DMS114 treated with DMSO at 0.1 percent for 48 hours (cell line): ENCODE data around the gene KCNK5.

Experiments used
- DNase-seq: peaks from one replicate; lab custom pipeline; 2025; ENCODE audit not compliant: unreplicated experiment; lab: John Stamatoyannopoulos, UW

KCNK5 gene

DNA sequence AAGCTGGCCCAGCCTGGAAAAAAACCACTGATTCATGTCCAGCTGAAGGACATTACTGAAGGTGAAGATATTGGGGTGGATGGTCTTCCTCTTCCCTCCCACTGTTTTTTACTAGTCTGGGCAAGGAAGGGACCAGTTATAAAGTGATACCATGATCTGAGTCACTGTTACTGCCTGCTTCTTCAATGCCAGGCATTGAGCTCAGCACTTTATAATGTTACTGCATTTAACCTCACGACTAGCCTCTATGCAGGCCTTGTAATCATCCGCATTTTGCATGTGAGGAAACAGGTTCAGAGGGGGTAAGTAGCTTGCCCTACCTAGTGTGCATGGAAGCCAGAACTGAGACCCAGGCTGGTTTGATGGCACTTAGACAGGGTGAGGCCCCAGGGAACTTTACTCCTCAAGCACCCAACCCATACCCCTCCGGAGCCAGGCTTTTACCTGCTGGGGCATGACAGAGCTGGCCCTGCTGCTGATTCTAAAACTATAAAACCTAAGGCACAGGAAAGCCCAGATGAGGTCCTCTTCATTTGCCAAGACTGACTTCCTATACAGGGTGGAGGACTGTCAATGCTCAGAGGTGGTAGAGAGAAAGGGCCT is 11.0 kb upstream of the KCNK5 start:
- no peak for DNase-seq

DNA sequence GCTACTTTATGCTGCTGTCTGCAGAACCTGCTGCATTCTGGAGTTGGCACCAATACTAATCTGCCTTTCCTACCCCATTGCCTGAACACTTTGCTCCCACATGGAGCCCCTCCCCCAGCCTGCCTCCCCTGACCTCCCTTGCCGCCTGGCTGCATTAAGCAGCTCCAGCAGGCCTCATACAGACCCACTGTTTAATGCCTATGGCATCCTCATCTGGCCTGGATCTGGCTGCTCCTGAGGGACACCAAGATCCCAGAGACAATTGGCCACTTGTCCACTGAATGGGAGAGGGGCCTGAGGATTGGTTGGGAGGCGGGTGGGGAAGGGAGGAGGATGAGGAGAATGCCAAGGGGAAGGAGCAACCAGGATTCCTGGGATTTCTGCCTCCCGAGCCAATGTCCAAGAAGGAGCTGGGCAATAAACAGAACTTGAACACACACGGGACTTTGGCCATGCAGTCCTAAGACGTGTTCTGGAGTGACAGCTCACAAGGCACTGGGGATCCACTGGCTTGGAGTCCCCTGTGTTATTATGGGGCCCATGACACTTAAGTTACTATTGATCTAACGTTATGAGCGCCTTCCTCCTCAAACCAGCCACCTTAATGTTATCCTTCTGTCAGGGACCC is 10.4 kb upstream of the KCNK5 start:
- no peak for DNase-seq

DNA sequence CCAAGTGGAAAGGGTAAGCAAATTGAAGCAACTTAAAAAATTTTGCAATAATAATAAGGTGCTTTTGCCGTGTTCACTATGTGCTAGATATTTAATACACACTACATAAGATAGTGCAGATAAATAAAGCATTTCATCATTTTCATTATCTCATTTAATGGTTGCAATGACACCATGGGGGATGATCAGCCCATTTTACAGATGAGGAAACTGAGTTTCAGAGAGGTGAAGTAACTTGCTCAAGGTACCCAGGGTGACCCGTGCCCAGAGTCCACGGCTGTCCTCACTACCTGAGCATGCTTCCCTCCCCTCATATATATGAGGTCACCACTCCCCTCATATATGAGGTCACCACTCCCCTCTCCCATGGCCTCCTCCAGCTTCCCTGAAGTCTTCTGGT is 7.5 kb upstream of the KCNK5 start:
- DNase-seq = no peak

DNA sequence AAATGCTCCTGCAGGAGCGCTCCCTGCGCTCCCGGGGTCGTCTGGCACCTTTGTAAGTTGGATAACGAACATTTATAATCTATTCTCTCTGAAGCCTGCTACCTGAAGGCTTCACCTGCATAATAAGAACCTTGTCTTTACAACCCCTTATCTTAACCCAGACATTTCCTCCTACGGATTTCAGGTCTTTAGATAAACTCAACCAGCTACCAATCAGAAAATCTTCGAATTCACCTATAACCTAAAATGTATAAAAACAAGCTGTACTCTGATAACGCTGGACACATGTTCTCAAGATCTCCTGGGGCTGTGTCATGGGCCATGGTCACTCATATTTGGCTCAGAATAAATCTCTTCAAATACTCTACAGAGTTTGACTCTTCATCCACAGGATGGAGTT is 4.1 kb upstream of the KCNK5 start:
- DNase-seq = no peak

DNA sequence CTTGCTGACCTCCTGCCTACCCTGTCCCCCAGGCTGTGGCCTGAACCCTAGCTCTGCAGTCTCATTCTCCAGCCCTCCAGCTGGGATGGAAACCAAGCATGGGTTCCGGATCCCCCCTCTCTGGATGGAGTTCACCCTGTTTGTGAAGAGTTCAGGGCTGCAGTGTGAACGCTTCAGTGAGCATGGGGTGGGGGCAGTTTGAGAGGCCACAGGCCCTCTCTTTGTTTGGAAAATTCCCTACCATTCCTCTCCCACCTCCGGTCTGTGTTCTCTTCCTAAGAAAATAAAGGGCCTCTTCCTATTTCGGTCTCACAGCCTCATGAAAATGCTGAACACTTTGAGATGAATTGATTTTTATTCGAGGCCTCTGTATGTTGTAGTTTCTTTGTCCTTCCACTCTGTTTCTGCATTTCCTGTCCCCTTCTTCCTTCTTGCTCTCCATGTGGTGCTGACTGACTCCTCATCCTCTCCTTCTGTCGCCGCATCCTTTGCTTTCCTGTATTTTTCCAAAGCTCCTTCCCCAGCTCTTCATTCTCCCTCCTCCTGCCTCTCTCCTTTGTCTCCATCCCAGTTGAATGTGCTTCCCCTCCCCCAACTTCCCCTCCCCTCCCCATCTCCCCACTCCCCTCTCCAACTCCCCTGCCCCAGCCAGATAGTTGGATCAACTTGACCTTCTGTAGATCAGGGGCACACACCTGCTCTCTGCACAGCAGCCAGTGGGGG is 2.4 kb upstream of the KCNK5 start:
- no peak for DNase-seq

DNA sequence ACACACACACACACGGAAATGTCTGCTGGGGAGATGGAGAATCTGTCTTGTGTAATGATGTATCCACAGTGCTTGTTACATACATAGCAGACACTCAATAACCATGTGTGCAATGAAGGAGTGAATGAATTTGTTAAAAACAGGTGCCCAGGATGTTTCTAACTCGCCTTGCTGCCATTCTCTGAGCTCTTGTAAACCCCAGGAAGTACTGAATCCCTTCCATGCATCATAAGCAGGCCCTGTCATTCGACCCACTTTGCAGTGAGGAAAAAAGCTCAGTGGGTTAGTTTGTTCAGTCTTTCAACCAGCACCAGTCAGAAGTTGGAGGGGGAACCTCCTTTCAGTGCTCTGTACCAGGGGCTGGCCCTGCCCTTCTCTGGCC is 1.4 kb upstream of the KCNK5 start:
- DNase-seq = no peak

DNA sequence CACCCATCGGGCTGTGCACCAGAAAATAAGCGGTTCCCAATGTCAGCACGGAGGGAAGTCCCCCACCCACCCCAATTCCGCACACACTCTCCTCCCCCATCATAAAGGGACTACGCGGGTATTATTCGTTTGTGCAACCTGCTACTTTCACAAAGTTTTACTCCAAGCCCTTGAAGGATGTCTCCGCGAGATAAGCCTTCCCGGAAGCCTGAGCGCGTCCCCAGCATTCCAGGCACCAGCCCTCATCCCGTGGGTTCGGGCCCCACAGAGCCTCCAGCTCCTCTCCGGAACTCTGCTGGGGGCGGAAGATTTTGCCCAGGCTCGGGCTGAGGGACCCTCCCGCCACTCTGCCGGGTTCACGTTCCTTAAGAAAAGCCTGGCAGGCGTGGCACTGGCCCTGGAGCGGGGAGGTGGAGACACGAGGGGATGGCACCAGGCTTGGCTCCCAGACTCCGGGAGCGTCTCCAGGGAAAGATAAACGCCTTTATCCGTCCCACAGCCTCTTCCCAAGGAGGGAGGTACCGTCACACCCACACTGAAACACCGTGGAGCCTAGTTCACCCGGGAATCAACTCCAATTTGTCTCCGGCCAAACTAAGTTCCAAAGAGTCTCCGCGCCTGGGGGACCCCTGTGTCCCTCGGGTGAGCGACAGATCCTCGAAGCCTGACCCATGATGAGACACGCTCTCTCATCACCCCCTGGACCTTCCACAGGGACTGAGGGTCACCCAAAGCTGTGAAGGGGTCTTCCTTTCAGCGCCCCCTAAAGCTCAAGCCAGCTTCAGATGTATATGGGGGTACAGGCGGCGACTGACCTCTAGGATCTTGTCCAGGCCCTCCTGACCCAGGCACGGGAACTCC is 934 bp downstream of the KCNK5 start:
- no peak for DNase-seq

DNA sequence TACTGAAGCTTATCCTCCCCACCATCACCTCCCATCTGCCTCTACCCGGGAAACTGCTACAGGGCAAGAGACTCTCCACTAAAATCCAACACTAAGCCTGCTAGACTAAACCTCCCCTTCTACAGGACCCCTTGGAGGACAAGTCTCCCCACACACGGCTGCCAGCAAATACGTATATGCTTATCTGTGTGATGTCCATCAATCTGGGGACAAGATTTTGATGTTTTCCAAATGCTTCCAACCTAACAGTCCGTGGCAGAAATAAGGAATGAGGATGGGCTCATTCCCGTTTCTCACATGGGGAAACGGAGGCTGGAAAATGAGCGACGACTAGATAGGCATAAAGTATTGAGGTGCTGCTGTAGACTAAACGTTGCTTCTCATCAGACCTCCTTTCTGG is 1.8 kb downstream of the KCNK5 start:
- DNase-seq = no peak

DNA sequence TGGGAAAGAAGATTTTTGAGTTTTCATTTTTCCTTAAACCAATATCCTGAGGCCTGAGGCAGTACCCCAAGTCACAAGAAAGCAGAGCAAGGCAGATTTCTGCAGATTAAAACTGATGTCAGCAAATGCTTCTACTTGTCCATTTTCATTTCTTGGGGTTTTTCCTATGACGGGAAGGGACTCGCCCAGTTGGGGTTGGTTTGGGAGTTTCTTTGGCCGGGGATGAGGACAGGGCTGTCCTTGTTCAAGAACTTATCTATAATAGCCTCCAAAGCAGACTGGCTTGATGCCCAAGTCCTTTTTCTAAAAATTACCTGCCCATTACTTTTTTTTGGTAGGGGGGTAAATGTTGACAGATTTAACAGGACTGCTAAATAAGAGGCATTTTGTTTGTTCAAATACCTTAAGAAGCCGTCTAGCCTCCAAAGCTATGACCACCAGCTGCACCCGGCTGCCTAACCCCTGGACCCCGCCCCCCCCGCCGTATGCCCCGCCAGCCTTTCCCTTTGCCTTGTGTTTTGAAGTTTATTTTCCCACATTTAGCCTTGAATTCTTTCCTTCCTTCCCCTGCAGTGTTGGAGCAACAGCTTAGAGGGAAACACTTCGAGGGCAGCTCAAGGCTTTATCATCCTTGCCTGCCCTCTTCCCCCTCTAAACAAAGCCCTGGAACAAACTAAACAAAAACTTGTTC is 2.5 kb downstream of the KCNK5 start:
- no peak for DNase-seq

DNA sequence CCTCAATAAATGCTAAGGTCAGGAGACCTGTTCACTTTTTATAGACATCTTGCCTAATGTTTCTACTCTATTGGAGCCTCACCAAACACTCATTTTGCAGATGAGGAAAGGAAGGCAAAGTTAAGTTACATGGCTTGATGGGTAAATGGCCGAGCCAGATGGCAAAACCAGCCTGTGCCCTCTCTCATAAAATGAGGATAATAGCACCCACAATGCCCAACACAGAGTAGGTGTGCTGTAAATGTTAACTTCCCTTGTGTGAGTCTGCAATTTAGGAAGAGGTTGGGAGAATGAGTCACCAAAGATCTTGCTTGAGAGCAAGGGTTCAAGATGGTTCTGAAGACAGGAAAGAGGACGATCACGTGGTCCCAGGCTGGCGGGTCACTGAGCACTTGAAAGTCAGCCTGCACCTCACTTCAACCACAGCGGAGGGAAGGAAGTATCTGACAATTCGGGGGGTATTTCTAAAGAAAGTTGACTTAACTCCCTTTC is 3.3 kb downstream of the KCNK5 start:
- DNase-seq = no peak

DNA sequence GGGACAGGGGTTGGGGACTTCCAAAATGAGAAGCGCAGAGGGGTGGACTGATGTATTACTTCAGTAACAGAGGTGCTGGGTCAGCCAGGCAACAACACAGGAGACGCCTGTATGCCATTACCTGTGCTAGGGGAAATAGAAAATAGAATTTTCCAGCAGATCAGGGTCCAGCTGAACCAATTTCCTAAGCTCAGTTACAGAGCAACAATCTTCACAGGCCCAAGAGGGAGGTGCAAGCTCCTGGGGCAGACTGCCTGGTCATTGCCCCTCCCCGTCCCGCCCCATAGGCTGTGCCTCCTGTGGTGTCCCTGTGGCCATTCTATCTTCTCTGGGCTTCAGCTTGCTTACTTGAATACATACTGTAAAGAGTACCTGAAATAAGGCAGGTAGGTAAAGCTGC is 3.7 kb downstream of the KCNK5 start:
- DNase-seq = no peak

DNA sequence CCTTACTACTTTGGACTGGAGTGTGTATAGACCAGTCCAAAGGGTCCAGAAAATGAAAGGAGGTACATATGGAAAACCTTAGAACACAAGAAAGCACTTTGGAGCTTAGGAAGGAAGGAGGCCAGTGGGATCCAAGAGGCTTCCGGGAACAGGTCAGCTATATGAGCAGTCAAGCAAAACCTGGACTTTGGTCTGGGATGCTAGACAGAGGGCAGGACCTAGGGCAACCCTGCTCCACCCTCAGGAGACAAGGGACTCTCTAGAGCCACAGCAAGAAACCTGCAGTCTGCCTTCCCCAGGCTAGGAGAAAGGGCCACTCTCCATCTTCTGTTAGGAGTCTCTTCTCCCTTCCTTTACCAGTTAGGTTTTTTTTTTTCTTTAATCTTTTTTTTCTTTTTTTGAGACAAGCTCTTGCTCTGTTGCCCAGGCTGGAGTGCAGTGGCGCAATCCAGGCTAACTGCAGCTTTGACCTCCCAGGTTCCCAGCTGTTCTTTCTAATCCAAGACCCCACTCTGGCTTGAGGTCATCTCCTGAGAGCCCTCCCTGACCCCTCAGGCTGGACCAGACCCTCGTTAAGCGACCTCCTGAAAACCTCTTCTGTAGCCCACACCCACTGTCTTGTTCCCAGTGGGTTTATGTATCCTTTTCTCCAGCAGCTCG is 4.6 kb downstream of the KCNK5 start:
- DNase-seq = no peak

DNA sequence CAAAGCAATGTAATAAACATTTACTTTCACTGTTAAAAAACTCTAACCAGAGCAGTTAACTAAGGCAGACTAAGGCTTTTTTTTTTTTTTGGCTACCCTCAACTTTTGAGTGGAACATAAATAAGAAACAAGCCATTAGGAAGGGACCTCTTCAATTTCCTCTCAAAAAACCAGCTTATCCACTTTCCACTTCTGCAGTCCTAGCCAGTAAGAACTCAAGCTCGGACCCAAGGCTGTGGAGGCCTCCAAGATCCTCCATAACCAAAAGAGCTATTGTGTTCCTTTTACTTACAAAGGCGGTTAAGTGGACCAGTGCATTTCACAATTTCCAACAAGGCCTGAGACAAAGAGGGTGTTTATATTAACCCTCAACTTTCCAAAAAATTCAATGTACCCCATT is 5.3 kb downstream of the KCNK5 start:
- no peak for DNase-seq

DNA sequence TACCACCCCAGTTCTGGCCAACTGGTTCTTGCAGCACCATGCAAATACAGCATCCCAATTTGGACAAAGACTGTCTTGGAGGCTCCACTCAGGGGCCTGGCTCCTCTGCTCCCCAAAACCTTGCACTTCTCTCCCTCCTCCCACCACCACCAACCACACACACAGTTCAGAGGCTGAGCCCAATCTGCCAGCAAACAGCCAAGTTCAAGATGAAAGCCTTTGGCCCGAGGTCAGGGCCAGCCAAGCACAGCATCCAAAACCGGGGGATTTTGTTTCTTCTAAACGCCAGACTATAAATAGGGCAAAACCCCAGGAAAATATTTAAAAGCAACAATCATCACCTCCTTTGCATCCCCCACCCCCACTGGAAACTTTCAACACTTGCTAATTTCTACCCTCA is 5.7 kb downstream of the KCNK5 start:
- DNase-seq = no peak

DNA sequence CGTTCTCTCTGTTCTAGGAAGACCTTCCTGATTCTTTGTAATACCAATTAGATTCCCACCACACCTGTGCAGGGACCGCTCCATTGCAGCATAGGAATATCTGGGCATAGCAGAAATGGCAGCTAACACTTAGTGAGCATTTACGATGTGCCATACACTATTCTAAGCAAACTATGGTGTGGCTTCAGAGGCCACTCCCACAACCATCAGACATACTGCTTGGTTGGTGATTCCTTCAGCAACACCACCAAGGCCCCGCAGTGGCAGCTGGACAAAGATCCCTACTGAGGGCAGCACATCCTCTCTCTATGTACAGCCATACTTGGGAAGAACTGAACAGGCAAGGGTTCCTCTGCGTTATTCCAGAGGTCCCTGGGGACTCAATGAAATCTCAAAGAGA is 6.2 kb downstream of the KCNK5 start:
- no peak for DNase-seq

DNA sequence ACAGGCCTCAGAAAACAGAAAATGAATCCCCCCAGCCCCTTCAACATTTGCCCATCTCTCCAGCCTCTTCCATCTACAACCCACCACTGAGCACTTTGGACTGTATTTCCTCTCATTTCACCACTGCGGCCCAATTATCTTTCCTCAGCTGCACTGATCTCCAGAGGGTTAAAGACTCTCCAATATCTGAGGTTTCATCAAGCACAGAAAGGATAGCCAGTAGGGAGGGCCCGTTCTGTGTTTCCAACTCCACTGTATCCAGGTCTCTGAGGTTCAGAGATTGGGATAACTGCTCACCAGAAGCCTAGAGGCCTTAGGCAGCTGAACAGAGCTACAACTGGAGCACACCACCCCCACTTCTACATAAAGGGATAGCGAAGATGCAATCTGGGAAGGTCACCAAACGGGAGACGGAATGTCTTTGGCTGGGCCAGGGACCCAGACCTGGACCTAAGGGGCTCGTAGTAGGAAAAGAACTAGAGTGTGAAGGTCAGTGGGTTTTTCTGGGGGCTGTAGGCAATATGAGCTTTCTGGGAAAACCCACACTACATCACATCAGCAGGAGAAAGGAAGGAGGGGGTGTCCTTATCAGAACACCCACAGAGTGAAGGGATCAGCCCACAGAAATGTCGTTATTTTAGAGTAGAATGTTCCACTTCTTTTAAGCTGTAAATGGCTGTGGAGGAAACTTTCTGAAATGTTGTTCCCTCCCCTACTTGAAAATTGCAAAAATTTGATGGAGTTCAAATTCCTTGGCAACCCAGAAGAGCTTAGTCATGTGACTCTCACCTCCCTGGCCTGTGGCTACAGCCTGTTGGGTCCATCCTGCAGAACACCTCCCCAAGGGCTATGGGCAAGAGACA is 7.3 kb downstream of the KCNK5 start:
- DNase-seq = no peak

DNA sequence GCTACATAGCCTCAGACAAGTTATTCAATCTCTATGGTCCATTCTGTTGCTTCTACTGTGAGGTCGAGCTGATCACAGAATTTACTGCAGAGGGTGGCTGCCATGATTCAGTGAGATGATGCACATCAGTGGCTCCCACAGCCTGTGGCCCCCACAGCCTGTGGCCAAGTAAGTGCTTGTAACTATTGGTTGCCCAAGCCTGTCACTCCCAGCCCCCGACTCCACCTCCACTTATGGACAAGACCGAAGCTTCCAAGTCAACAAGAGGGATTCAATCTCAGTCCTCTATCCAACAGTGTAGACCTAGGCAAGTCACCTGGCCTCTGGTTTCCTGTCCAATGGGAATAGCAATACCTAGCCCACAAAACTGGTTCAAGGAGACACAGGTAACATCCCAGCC is 8.2 kb downstream of the KCNK5 start:
- no peak for DNase-seq

DNA sequence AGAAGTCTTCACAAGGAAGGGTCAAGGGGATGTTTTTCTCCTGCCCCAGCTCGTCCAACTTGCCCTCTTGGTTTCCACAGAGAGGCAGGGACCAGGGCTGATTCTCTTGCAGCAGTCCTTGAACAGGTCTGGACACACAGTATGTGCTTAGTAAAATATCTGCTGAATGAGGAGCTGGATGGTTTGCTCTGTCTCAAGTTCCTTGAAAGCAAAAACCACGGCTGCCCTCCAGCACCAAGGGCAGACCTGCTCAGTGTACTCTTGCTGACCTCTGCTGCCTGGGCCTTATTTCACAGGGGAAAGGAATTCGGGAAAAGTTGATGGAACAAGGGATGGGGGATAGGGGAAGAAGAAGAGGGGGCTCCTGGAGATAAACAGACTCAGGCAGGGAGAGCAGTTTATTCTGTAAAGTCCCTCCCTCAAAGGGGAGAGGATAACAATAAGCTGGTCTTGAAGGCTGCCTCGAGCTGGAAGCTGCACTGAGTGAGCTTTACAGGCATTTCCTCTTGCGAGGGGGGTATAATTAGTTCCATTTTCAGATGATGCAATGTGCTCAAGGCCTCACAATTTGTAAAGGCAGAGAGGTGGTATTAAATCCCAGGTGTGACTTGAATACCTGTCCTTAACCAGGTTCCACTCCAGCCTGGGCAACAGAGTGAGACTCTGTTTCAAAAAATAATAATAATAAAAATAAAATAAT is 10.3 kb downstream of the KCNK5 start:
- no peak for DNase-seq
